ENCODE results near the gene PPWD1.

DNA sequence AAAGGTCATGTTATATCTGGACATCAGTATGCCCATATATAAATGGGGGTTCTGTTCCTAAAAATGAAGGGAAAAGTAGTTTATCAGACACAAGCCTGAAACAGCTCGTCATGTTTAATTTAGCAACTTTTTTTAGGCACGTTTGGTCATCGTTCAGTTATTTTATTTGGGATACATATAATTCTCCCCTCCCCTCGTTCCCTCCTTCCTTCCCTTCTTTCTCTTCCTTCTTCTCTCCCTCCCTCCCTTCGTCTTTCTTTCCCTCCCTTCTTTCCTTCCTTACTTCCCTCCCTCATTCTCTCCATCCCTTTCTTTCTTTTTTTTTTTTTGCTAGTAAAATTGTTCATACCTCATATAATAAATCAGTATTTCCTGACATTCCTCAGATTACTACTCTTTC, 3.4 kb downstream of the PPWD1 start:
- TF ChIP-seq, protein P1, sequence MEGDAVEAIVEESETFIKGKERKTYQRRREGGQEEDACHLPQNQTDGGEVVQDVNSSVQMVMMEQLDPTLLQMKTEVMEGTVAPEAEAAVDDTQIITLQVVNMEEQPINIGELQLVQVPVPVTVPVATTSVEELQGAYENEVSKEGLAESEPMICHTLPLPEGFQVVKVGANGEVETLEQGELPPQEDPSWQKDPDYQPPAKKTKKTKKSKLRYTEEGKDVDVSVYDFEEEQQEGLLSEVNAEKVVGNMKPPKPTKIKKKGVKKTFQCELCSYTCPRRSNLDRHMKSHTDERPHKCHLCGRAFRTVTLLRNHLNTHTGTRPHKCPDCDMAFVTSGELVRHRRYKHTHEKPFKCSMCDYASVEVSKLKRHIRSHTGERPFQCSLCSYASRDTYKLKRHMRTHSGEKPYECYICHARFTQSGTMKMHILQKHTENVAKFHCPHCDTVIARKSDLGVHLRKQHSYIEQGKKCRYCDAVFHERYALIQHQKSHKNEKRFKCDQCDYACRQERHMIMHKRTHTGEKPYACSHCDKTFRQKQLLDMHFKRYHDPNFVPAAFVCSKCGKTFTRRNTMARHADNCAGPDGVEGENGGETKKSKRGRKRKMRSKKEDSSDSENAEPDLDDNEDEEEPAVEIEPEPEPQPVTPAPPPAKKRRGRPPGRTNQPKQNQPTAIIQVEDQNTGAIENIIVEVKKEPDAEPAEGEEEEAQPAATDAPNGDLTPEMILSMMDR (IDR thresholded peaks at IDR 0.05), result no peak
- no peak for TF ChIP-seq ZFX (IDR thresholded peaks at IDR 0.05; ENCODE audit: borderline replicate concordance)

Data from 22Rv1 (cell line).